Esophagus muscularis mucosa (tissue), 3 donors: ENCODE data around the gene NOL3.

Experiments
- POLR2A ChIP-seq: fragments of 450-650 bp; IDR thresholded peaks from one replicate; pipeline ENCODE4 v1.6.1; 2017; ENCODE audit warnings: antibody characterized with exemption, moderate library complexity, mild to moderate bottlenecking, low read depth
- POLR2AphosphoS5 ChIP-seq, 2 donors: sonication (generic); formaldehyde crosslinking; IDR thresholded peaks; one replicate each; pipeline ENCODE4 v1.6.1; 2017; ENCODE audit warnings: antibody characterized with exemption in 2 of 2
- TF ChIP-seq, protein P1 (sequence below), 3 experiments: fragments of 200-600 bp in 2 of 3; fragments of 450-650 bp in 1 of 3; sonication (generic) in 2 of 3; IDR thresholded peaks; one replicate each; pipeline ENCODE4 v1.5.1; 2017 to 2019; ENCODE audit warnings: antibody characterized with exemption in 3 of 3, mild to moderate bottlenecking in 2 of 3, moderate library complexity in 1 of 3

DNA sequence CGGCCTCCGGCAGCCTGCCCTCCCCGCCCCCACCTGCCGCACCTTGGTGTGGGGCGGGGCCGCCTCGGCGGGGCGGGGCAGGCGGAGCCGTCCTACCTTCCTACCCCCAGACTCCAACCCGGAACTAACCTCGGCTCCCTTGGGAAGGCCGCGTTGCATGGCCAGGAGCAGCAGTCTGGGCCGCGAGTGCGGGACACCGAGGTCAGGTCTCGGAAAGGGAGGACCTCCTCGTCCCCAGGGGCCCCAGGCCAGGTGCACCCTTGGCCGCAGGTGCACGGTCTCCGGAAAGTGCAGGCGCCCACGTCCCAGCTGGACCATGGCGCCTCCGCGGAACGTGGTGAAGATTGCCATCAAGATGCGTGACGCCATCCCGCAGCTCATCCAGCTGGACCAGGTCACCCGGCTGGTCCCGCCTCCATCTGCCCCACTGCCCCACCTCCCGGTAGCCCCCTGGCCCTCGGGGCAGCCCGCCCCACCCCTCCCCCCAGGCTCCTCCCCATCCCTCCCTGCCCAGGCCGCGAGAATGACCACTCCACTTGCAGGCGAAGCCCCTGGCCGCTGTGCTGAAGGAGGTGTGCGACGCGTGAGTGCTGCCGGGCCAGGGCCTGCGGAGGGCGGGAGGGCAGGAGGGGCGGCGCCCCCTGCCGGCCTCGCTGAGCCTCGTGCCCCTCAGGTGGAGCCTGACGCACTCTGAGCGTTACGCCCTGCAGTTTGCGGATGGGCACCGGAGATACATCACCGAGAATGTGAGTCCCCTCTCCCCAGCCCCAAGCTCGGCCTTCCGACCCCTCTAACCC is 28.9 kb downstream of the NOL3 start, which contains the start of gene ELMO3:
- TF ChIP-seq, protein P1, sequence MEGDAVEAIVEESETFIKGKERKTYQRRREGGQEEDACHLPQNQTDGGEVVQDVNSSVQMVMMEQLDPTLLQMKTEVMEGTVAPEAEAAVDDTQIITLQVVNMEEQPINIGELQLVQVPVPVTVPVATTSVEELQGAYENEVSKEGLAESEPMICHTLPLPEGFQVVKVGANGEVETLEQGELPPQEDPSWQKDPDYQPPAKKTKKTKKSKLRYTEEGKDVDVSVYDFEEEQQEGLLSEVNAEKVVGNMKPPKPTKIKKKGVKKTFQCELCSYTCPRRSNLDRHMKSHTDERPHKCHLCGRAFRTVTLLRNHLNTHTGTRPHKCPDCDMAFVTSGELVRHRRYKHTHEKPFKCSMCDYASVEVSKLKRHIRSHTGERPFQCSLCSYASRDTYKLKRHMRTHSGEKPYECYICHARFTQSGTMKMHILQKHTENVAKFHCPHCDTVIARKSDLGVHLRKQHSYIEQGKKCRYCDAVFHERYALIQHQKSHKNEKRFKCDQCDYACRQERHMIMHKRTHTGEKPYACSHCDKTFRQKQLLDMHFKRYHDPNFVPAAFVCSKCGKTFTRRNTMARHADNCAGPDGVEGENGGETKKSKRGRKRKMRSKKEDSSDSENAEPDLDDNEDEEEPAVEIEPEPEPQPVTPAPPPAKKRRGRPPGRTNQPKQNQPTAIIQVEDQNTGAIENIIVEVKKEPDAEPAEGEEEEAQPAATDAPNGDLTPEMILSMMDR (IDR thresholded peaks at IDR 0.05) = peak in 2 of 3 experiments; percentile 28 to 49
- TF ChIP-seq POLR2AphosphoS5 (IDR thresholded peaks at IDR 0.05) (no peak), POLR2A (no peak)
